Neural progenitor cell (in vitro differentiated cells): ENCODE results near the gene NAA10. TPM values are rescaled to one million over a fixed set of nuclear protein-coding genes. Genes with fewer than 3 reads are reported as not detected.

ENCODE experiments used
- DNase-seq: peaks from one replicate; pipeline ENCODE4 v3.0.0-alpha.2; 2016; ENCODE audit warnings: low spot score
- H2AFZ ChIP-seq: fragments of 200-600 bp; sonication (generic); replicated peaks from 2 replicates; pipeline ENCODE4 v1.6.1; 2016; ENCODE audit warnings: antibody characterized with exemption
- H3F3A ChIP-seq: fragments of 200-600 bp; sonication (generic); 2 replicates; pipeline ENCODE4 v1.6.1; 2016; ENCODE audit warnings: antibody characterized with exemption, low read depth
- H3K27ac ChIP-seq: fragments of 200-600 bp; sonication (generic); 2 replicates; pipeline ENCODE4 v1.5.1; 2016; ENCODE audit warnings: mild to moderate bottlenecking
- H3K27me3 ChIP-seq: fragments of 200-600 bp; sonication (generic); 2 replicates; pipeline ENCODE4 v1.6.1; 2016; ENCODE audit warnings: mild to moderate bottlenecking, moderate library complexity
- H3K36me3 ChIP-seq: fragments of 200-600 bp; sonication (generic); 2 replicates; pipeline ENCODE4 v1.5.1; 2016
- H3K4me1 ChIP-seq: fragments of 200-600 bp; sonication (generic); 2 replicates; pipeline ENCODE4 v1.6.1; 2016; ENCODE audit warnings: mixed run types
- H3K4me2 ChIP-seq: fragments of 200-600 bp; sonication (generic); 2 replicates; pipeline ENCODE4 v1.6.1; 2016
- H3K4me3 ChIP-seq: fragments of 200-600 bp; sonication (generic); 2 replicates; pipeline ENCODE4 v1.5.1; 2016
- H3K79me2 ChIP-seq: fragments of 200-600 bp; sonication (generic); 2 replicates; pipeline ENCODE4 v1.6.1; 2016; ENCODE audit warnings: low read depth
- H3K9ac ChIP-seq: fragments of 200-600 bp; sonication (generic); 2 replicates; pipeline ENCODE4 v1.6.1; 2016
- H3K9me3 ChIP-seq: fragments of 200-600 bp; sonication (generic); 2 replicates; pipeline ENCODE4 v1.5.1; 2016; ENCODE audit warnings: low read depth
- H4K20me1 ChIP-seq: fragments of 200-600 bp; sonication (generic); 2 replicates; pipeline ENCODE4 v1.6.1; 2016; ENCODE audit warnings: low read depth
- H3K27ac Mint-ChIP-seq: 3 replicates; pipeline ENCODE4 v1.8.0; 2021; ENCODE audit warnings: mixed read lengths
- H3K27me3 Mint-ChIP-seq: 2 replicates; pipeline ENCODE4 v1.8.0; 2022; ENCODE audit warnings: low read depth, mild to moderate bottlenecking, inconsistent platforms, moderate library complexity, mixed read lengths; ENCODE audit not compliant: insufficient read depth
- H3K36me3 Mint-ChIP-seq: 3 replicates; pipeline ENCODE4 v1.8.0; 2021; ENCODE audit warnings: mixed read lengths
- H3K4me1 Mint-ChIP-seq: 3 replicates; pipeline ENCODE4 v1.8.0; 2021; ENCODE audit warnings: mixed read lengths
- H3K4me3 Mint-ChIP-seq: 3 replicates; pipeline ENCODE4 v1.8.0; 2021; ENCODE audit warnings: mild to moderate bottlenecking, moderate library complexity, mixed read lengths
- H3K9me3 Mint-ChIP-seq: 3 replicates; pipeline ENCODE4 v1.8.0; 2020; ENCODE audit warnings: mixed read lengths
- CTCF ChIP-seq: fragments of 200-600 bp; sonication (generic); IDR thresholded peaks from 2 replicates; pipeline ENCODE4 v1.5.1; 2017; ENCODE audit warnings: antibody characterized with exemption, mild to moderate bottlenecking
- EZH2 ChIP-seq: fragments of 200-600 bp; sonication (generic); IDR thresholded peaks from 2 replicates; pipeline ENCODE4 v1.6.1; 2017; ENCODE audit warnings: antibody characterized with exemption, mild to moderate bottlenecking, moderate library complexity
- EZH2phosphoT487 ChIP-seq: fragments of 200-600 bp; sonication (generic); IDR thresholded peaks from 2 replicates; pipeline ENCODE4 v1.6.1; 2017; ENCODE audit warnings: antibody characterized with exemption
- total RNA-seq: library from RNA; depleted of rRNA; stranded (reverse); fragments of >200 nt; gene quantifications from 2 replicates; pipeline ENCODE4 v1.2.3, GENCODE V29; 2015; ENCODE audit warnings: low replicate concordance

NAA10 gene
- total RNA-seq, result 55.5 and 113 TPM in 2 replicates

- no peaks in the 10 kb centered on the region for H4K20me1 ChIP-seq
- peaks cover 2% of the 10 kb centered on the region for H3K36me3 Mint-ChIP-seq
- H3K4me3 Mint-ChIP-seq, result peak within 1 kb of the TSS; percentile 86
- peaks cover 12% of the 10 kb centered on the region for H3K4me1 Mint-ChIP-seq
- TF ChIP-seq EZH2 (no peak), EZH2phosphoT487 (no peak), CTCF (no peak)
- H3K36me3 ChIP-seq, result no peaks in the 10 kb centered on the region
- H3K9ac ChIP-seq, result peak within 1 kb of the TSS; percentile 52
- H3K4me3 ChIP-seq, result peak within 1 kb of the TSS; percentile 73
- H3F3A ChIP-seq, result peaks cover 5% of the 10 kb centered on the region
- DNase-seq, result peak; percentile 89
- H3K79me2 ChIP-seq, result peaks cover 18% of the 10 kb centered on the region
- no peak within 1 kb of the TSS for H3K27ac ChIP-seq
- H2AFZ ChIP-seq, result no peak within 1 kb of the TSS
- no peaks in the 10 kb centered on the region for H3K4me1 ChIP-seq
- peak within 1 kb of the TSS; percentile 86 for H3K4me2 ChIP-seq
- H3K27ac Mint-ChIP-seq, result no peak within 1 kb of the TSS
- peaks cover 2% of the 10 kb centered on the region for H3K27me3 Mint-ChIP-seq
- no peaks in the 10 kb centered on the region for H3K9me3 ChIP-seq
- H3K9me3 Mint-ChIP-seq, result peaks cover 7% of the 10 kb centered on the region
- no peaks in the 10 kb centered on the region for H3K27me3 ChIP-seq
Observed at GRCh38 chrX:153934762-153935325, at the start of gene NAA10. Gene NAA10 (minus strand): TSS chrX:153935037. CDS start chrX:153934904, 133 bp downstream.

- TF ChIP-seq EZH2phosphoT487 (no peak), EZH2 (no peak), CTCF (no peak)
- H3K36me3 Mint-ChIP-seq, result peaks cover 6% of the 10 kb centered on the region
Observed at GRCh38 chrX:153983321-153983801, 48.5 kb upstream of the NAA10 start.

GRCh38 chrX:153981771-153982533, 47.1 kb upstream of the NAA10 start:
- TF ChIP-seq EZH2, result no peak
- TF ChIP-seq CTCF, result no peak
- no peak for TF ChIP-seq EZH2phosphoT487
- peaks cover 6% of the 10 kb centered on the region for H3K36me3 Mint-ChIP-seq
- Histone ChIP-seq H3K36me3 (no peaks in the 10 kb centered on the region), H3K4me2 (no peak overlapping the region), H3F3A (no peaks in the 10 kb centered on the region), H4K20me1 (no peaks in the 10 kb centered on the region), H3K27ac (no peak overlapping the region), H3K4me1 (no peaks in the 10 kb centered on the region), H2AFZ (no peak overlapping the region), H3K9me3 (no peaks in the 10 kb centered on the region), H3K4me3 (no peak overlapping the region), H3K9ac (no peak overlapping the region), H3K79me2 (no peaks in the 10 kb centered on the region), H3K27me3 (no peaks in the 10 kb centered on the region)
- peak overlapping the region; percentile 90 for H3K27ac Mint-ChIP-seq
- H3K27me3 Mint-ChIP-seq, result peaks cover 5% of the 10 kb centered on the region
- H3K4me3 Mint-ChIP-seq, result no peak overlapping the region
- H3K9me3 Mint-ChIP-seq, result no peaks in the 10 kb centered on the region
- DNase-seq, result no peak
- peaks cover 22% of the 10 kb centered on the region for H3K4me1 Mint-ChIP-seq

More at GRCh38 chrX:153983321-153983801, 48.5 kb upstream of the NAA10 start:
- H3K27ac Mint-ChIP-seq, result no peak overlapping the region
- no peak overlapping the region for H2AFZ ChIP-seq
- H3K27ac ChIP-seq, result no peak overlapping the region
- no peak overlapping the region for H3K4me3 Mint-ChIP-seq
- peaks cover 5% of the 10 kb centered on the region for H3K27me3 Mint-ChIP-seq
- H3K9me3 ChIP-seq, result no peaks in the 10 kb centered on the region
- no peaks in the 10 kb centered on the region for H3K36me3 ChIP-seq
- no peak overlapping the region for H3K9ac ChIP-seq
- no peaks in the 10 kb centered on the region for H3K79me2 ChIP-seq
- H3K4me1 Mint-ChIP-seq, result peaks cover 22% of the 10 kb centered on the region
- DNase-seq, result no peak
- H3K4me3 ChIP-seq, result no peak overlapping the region
- no peak overlapping the region for H3K4me2 ChIP-seq
- H3F3A ChIP-seq, result no peaks in the 10 kb centered on the region
- no peaks in the 10 kb centered on the region for H3K4me1 ChIP-seq
- no peaks in the 10 kb centered on the region for H3K9me3 Mint-ChIP-seq
- H4K20me1 ChIP-seq, result no peaks in the 10 kb centered on the region
- H3K27me3 ChIP-seq, result no peaks in the 10 kb centered on the region
